ENCODE measurements around the gene ORC4.
"Not testable (repeated sequence)": the region's sequence is repeated elsewhere in the genome, so short reads cannot be mapped to it uniquely, and the experiment has no call there.

Gene ORC4

DNA sequence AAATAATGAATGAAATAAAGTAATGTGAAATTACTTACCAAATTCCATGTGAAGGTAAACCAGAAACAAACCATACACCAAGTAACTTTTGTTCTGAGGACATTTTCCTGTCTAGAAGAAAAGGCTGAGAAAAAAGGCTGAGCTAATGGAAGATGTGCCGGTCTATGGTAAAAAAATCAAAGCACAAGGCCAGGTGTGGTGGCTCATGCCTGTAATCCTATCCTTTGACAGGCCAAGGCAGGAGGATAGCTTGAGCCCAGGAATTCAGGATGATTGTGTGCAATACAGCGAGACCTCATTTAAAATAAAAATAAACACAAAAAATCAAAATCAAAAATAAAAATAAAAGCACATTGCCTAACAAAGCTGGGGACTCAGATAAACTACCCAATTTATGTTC is 6.7 kb downstream of the ORC4 start:
- no peak for DNase-seq

DNA sequence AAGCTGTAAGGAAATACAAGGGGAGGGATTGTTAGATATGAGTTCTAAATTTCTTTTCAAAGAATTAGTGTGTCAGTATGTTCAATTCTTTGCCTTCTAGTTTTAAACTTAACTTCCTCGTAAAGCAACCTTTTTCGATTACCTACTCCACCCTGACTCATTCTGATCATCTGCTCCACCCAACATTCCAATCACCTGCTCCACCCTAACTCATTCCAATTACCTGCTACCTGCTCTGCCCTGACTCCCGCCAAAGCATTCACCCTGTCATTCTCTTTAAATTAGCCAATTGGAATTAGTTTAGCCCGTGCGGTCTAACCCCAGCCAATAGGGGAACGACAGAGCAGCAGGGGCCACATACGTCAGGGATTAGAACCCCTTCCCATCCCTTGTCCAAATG is 12.1 kb downstream of the ORC4 start:
- not testable (repeated sequence) for DNase-seq

DNA sequence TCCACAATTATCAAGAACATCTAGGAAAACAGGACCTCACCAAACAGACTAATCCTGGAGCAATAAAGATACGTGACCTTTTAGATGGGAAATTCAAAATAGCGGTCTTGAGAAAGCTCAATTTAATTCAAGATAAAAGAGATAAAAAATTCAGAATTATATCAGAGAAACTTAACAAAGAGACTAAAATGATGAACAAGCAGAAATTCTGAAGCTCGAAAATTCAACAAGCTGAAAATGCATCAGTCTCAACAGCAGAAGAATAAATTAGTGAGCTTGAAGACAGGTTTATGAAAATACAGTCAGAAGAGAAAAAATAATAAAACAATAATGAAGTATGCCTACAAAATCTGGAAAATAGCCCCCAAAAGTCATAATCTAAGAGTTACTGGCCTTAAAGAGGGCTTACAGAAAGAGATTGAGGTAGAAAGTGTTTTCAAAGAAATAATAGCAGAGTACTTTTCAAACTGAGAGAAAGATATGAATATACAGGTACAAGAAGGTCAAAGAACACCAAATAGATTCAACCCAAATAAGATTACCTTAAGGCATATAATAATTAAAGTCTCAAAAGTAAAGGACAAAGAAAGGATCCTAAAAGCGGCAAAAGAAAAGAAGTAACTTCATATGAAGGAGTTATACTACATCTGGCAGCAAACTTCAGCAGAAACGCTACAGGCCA is 13.2 kb downstream of the ORC4 start:
- DNase-seq = no peak

DNA sequence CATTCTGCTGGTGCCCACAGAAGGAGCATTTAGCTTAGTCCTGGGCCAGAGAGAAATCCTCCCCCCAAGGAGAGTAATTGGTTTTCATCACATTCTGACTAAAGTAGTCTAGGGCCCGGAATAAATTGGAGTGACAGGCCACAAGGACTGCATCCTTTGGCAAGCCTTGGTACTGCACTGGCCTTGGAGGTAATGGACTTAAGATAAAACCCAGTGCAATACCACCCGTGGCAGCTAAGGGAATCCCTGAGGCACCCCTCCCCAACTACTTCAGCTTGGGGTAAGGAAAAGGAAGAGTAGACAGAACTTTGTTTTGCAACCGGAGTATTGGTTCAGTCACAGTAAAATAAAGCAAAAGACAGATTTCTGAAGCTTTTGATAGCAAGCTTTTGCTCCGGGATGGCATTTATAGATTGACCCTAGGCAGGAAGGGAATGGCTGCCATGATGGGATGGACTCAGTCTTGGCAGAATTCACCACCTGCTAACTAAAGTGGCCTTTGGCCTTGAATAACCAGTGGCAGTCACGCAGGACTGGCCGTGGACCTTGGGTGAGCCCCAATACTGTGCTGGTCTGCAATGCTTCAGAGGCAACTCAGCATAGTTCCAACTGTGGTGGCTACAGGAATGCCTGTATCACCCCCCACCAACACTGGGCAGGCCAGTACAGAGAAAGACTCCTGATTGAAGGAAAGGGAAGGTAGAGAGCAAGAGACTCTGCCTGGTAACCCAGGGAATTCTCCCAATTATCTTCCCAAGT is 14.1 kb downstream of the ORC4 start:
- no peak for DNase-seq

DNA sequence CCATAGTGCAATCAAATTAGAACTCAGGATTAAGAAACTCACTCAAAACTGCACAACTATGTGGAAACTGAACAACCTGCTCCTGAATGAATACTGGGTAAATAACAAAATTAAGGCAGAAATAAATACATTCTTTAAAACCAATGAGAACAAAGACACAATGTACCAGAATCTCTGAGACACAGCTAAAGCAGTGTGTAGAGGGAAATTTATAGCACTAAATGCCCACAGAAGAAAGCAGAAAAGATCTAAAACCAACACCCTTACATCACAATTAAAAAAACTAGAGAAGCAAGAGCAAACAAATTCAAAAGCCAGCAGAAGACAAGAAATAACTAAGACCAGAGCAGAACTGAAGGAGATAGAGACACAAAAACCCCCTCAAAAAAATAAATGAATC is 18.1 kb downstream of the ORC4 start:
- DNase-seq = not testable (repeated sequence)

DNA sequence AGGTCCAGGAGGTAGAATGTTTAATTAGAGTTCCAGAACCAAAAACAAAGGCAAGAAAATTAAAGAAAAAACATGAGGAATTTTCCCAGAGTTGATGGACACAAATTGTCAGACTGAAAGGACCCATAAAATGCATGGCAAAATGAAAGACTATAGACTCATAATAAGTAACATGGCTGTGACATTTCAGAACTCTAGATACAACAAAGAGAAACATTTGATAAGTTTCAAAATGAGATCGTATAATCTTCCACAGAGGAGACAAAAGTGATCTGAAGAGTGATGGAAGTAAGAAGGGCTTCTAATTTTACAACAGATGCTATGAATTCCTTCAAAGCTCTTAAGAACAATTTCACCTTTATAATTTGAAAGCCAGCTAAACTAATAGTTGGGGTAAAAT is 20.4 kb downstream of the ORC4 start:
- DNase-seq = no peak

DNA sequence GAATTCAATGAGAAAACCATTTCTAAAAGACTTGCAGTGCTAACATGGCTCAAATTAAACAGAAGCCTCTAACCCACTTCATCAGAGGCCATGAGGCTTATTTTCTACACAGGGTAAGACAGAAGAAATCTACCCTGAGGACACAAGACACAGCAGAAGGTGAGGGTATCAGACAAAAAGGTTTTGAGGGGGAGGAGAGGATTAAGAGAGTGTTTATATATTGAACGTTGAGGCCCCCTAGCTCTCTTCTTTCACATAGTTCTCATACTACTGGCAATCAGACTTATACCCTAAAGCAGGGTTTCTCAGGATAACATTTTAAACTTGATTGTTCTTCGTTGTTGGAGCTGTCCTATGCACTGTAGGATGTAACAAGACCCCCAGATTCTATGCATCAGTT is 21.4 kb downstream of the ORC4 start:
- no peak for DNase-seq

DNA sequence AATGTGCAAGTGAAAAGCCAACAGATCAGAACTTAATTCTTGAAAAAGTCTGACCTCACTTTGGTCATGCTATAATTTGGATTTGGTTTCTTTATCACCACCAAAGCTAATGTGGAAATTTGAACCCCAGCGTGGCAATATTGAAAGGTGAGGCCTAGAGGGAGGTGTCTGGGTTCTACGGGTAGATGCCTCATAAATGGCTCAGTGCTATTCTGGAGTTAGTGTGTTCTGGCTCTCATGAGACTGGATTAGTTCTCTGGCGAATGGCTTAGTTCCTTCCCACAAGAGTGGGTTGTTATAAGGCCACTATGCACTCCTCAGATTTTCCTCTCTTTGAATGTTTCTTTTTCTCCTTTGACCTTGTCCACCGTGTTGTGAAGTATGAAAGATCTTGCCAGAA is 22.3 kb downstream of the ORC4 start:
- DNase-seq = no peak

DNA sequence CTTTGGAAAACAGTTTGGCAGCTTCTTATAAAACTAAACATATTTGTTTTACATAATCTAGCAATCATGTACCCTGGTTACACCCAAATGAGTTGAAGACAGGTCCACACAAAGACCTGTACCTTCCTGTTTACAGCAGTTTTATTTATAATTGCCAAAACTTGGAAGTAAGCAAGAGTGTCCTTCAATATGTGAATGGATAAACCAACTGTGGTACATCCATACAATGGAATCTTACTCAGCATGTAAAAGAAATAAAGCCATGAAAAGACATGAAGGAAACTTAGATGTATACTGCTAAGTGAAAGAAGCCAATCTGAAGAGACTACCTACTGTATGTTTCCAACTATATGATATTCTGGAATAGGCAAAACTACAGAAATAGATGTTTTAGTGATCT is 23.7 kb downstream of the ORC4 start:
- no peak for DNase-seq

DNA sequence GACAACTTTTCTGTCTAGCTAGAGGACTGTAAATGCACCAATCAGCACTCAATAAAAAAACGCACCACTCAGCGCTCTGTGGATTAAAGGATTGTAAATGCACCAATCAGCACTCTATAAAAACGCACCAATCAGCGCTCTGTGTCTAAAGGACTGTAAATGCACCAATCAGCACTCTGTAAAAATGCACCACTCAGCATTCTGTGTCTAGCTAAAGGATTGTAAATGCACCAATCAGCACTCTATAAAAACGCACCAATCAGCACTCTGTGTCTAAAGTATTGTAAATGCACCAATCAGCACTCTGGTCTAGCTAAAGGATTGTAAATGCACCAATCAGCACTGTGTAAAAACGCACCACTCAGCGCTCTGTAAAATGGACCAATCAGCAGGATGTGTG is 25.6 kb downstream of the ORC4 start:
- DNase-seq = not testable (repeated sequence)

DNA sequence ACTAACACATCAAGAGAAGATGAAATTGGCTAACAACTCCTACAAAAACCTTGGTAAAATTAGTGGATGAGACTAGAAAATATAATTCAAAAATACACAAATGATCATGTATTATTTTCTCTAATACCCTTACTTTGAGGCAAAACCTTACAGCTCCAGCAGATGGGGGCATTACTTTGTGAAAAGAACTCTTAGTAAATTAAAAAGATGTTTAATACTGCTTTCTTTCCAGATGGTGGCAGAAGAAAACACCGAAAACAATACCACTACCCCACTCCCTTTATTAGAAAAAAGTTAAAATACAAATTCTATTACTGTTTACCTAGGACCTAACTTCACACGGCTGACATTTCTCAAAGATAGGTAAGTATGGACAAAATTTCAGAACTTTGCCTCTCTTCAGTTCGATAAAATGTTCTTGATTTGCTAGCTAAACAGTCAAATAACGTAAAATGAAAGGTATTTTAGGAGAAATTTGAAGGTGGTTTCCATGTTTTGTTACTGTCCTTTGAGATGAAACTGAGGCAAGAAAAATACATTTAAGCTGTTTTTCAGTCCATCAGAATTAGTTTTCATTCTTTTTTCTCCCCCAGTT is 30.6 kb downstream of the ORC4 start:
- DNase-seq = peak; percentile 28 to 43

DNA sequence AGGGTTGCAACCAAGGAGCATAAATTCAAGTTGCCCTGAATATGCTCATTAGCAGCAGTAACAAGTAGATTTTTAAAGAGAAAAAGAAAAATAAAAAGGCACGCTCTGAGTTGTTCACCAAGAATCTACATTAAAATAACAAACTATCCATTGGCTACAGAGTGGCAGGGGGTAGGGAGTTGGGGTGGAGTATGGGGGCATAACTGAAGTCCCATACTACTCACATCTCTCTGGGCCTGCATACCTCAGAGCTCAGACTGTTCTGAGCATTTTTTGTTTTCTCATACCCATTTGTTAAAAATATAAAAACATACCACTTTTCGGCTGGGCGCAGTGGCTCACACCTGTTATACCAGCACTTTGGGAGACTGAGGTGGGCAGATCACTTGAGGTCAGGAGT is 31.4 kb downstream of the ORC4 start:
- DNase-seq = no peak

DNA sequence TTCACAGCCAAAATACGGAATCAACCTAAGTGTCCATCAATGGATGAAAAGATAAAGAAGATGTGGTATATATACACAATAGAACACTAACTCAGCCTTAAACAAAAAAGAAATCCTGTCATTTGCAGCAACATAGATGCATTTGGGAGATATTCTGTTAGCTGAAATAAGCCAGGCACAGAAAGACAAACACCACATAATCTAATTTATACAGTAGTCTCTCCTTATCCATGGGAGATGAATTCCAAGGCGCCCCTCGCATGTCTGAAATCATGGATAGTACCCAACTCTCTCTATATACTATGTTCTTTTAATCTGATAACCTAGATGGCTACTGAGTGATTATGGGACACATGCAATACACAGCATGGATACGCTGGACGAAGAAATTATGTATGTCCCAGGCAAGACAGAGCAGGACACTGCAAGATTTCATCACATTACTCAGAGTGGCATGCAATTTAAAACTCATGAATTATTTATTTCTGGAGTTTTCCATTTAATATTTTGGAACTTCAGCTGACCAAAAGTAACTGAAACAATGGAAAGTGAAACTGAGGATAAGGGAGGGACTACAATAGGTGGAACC is 39.5 kb downstream of the ORC4 start:
- no peak for DNase-seq

DNA sequence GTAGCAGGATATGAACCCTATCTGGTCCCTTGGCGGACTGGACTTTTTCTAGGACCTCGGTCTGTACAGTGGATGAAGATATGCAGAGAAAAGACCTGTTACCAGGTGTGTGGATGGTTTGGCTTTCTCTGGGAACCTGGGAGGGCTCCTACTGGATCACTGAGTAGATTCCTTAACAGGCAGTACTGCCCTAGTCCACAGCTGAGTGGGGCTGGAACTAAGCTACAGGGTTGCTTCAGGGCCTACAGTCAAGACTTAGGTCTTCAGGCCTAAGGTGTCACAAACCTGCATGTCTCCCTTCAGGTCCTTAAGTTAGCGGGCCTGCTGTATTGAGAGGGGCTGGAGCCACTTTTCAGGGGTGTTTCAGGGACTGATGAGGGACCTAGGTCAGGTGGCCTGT is 42.9 kb downstream of the ORC4 start:
- no peak for DNase-seq

DNA sequence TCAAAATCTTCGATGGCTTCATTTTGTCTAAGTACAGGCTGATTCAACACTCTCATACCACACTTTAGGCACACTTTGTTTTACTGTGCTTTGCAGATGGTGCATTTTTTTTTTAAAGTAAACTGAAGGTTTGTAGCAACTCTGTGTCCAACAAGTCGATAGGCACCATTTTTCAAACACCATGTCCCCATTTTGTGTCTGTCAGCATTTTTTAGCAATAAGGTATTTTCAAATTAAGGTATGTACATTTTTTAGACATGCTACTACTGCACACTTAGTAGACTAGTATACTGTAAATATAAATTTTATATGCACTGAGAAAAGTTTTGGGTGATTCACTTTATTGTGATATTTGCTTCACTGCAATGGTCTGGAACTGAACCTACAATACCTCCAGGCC is 44.4 kb downstream of the ORC4 start:
- no peak for DNase-seq

DNA sequence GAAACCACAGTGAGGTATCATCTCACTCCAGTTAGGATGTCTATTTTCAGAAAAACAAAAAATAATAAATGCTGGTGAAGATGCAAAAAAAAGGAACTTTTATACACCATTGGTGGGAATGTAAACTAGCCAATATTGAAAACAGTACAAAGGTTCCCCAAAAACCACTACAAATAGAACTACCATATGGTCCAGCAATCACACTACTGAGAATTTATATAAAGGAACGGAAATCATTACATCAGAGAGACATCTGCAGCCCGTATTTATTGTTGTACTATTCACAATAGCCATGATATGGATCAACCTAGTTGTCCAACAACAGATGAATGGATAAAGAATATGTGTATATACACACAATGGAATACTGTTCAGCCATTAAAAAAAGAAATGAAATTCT is 52.0 kb downstream of the ORC4 start:
- no peak for DNase-seq

DNA sequence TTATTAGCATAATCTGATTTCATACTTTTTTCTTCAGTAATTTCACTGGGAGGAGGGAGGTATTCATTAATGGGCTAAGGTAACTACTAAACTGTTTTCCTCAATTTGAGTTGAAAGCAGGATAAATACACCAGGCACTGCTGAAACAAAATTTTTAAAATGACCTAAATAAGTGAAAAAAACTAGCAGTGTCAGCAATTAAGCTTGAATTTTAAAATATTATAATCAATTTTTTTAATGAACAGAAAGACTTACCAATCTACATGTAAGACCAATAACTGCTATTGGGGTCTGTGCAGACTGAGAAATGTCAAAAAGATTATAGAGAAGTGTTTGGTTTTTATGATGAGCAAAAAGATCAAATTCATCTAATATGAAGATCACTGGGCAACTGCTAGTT is 68.4 kb downstream of the ORC4 start:
- DNase-seq = no peak

DNA sequence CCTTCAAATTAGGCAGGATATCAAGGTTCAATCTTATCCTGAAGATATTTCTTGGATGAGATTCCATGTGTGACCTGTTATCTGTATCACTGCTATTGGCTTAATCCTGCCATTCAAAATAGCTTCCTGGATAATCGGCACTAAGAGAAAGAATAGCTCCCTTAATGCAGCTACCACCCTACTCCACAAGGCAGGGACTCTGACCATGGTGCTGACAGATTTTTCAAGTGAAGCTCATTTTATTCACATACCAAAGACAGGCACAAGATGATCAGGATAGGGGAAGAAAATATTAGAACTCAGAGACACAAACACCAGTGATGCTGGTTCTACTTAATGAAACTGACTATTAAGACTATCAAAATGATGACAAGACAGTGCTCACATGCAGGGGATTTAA is 74.9 kb downstream of the ORC4 start:
- DNase-seq = no peak

DNA sequence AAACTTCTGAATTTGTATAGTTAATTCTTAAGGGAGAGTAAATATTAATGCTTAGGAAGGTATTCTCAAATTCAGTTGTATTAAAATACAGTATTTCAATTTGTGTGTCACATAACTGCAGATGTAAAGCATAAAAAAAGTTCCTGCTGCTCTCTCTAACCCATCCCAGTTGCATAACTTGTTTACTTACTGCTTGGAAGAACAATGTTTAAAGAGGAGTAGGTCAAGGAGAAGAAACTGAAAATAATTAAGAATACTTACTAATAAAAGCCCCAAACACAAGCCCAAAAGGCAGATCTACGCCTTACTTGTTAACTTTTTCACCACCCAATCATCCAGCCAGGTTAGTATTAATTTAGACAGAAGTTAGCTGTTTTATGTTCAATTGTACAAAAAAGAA is 81.2 kb downstream of the ORC4 start:
- DNase-seq = no peak

DNA sequence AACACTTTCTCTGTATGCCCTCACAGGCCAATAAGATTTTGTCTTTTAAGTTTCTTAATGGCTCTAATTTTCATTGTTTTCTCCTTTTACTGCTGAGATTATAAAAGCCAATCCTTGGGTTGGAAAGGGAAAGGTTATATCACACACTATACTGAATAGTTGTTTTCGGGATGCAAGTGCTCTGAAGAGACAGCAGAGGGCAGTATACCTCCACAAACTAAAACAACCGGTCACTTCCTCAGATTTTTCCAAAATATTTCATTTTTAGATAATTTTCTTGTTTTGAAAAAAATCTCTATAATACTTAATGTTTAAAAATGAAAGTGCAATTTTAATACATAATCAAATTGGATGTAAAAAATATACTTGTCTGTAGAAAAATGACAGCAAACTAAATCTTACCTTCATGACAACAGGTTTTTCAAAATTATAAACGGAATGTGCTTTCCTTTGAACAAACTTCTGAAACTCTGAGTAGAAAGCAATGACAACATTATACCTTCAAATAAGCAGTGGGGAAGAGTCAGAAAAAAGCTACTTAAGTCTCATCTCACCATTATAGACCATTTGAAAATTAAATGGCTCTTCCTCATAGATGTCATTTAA is 82.7 kb downstream of the ORC4 start:
- peak; percentile 18 to 58 for DNase-seq

DNA sequence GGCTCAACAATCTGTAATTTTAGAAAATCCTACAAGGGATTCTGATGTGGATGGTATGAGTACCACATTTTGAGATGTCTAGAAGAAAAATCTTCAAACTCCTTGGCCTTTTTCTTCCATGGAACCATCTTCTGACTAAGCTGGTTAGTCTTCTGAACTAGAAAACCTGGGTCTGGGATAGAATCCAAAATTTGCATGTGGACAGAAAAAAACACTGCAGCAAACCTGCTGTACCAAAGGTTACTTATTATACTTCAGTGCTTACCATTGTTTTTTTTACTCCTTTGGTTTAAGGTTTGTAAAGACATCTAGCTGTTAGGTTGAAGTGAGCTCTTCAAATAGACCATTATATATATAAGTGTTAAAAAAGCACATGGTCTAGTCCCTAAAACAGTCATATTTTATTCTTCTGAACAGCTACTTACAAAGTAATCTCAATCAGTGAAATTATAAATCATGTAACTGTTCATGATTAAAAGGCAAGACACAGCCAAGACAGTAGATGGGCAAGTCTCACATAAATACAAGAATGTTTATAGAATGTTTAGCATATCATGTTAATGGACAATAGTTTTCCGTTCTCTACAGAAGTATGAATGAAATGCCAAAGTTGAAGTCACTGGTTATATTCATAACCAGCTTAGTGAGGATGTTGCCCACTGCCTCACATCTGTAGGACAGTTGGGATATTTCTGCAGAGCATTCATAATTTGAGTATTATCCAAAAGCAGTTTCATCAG is 85.5 kb downstream of the ORC4 start:
- DNase-seq = no peak

DNA sequence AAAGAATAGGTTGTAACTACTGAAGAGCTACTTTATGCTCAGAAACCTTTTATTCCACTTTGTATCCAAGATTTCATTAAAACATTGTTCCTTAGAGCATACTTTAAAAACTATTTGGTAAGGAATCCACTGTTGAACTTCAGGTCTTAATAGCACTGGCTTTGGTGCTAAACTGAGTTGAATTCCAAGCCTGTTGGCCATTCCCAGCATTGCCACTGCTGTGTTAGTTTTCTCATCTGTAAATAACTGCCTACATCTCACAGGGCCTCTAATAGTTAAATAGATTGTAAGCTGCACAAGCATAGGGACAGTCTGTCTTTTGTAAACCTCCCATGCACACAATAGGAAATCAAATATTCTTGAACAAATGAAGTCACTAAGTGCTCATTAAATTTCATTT is 86.6 kb downstream of the ORC4 start:
- DNase-seq = no peak

DNA sequence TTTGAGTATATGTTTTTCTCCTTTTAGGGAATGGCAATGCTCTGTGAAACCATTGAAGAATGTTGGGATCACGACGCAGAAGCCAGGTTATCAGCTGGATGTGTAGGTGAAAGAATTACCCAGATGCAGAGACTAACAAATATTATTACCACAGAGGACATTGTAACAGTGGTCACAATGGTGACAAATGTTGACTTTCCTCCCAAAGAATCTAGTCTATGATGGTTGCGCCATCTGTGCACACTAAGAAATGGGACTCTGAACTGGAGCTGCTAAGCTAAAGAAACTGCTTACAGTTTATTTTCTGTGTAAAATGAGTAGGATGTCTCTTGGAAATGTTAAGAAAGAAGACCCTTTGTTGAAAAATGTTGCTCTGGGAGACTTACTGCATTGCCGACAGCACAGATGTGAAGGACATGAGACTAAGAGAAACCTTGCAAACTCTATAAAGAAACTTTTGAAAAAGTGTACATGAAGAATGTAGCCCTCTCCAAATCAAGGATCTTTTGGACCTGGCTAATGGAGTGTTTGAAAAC is 93.4 kb downstream of the ORC4 start:
- DNase-seq = no peak

All from inflammatory macrophage treated with lipopolysaccharide for 1 hour (primary cell).